C4-2B (cell line): ENCODE results near the gene NMRK1.

ENCODE experiments used
- ZFX ChIP-seq: fragments of 450-650 bp; IDR thresholded peaks from 2 replicates; pipeline ENCODE4 v1.6.1; 2017
- TF ChIP-seq, protein P1 (sequence below): fragments of 450-650 bp; conservative IDR thresholded peaks from 2 replicates; pipeline ENCODE4 v1.5.1; 2017; ENCODE audit warnings: mild to moderate bottlenecking

DNA sequence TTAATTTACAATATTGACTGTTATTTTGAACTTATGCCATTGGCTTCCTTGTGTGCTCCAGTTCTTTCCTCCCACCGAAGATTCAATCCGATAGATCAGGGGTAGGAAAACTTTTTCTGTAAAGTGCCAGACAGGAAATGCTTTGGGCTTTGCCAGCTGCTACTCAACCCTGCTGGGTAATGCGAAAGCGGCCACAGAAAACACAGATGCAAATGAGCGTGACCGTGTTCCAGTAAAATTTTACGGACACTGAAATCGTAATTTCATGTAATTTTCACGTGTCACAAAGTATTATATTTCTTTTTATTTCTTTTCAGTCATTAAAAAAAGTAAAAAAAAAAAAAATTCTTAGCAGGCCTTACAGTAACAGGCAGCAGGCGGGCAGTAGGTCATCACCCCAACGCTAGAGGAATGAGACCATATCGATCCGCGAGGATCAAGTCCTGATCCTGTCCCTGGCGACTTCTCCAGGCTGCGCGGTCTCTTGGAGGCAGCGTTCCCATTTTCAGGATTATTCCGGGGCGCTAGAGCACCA, 599 bp downstream of the NMRK1 start:
- TF ChIP-seq, protein P1, sequence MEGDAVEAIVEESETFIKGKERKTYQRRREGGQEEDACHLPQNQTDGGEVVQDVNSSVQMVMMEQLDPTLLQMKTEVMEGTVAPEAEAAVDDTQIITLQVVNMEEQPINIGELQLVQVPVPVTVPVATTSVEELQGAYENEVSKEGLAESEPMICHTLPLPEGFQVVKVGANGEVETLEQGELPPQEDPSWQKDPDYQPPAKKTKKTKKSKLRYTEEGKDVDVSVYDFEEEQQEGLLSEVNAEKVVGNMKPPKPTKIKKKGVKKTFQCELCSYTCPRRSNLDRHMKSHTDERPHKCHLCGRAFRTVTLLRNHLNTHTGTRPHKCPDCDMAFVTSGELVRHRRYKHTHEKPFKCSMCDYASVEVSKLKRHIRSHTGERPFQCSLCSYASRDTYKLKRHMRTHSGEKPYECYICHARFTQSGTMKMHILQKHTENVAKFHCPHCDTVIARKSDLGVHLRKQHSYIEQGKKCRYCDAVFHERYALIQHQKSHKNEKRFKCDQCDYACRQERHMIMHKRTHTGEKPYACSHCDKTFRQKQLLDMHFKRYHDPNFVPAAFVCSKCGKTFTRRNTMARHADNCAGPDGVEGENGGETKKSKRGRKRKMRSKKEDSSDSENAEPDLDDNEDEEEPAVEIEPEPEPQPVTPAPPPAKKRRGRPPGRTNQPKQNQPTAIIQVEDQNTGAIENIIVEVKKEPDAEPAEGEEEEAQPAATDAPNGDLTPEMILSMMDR = peak; percentile 12
- peak; percentile 51; the same call in 1 of the 2 replicates for TF ChIP-seq ZFX
